ENCODE results near the gene SLC29A1.

Gene SLC29A1

GRCh38 chr6:44265007-44265721, 41.8 kb downstream of the SLC29A1 start, which contains the start of gene NFKBIE:
NFKBIE (minus strand) TSS chr6:44265551; CDS start chr6:44265346, 205 bp downstream.
- H3K27ac ChIP-seq, result peak within 1 kb of the TSS; percentile 64
- TF ChIP-seq ZFX (IDR thresholded peaks at IDR 0.05; ENCODE audit: borderline replicate concordance), result no peak
- TF ChIP-seq, protein P1, sequence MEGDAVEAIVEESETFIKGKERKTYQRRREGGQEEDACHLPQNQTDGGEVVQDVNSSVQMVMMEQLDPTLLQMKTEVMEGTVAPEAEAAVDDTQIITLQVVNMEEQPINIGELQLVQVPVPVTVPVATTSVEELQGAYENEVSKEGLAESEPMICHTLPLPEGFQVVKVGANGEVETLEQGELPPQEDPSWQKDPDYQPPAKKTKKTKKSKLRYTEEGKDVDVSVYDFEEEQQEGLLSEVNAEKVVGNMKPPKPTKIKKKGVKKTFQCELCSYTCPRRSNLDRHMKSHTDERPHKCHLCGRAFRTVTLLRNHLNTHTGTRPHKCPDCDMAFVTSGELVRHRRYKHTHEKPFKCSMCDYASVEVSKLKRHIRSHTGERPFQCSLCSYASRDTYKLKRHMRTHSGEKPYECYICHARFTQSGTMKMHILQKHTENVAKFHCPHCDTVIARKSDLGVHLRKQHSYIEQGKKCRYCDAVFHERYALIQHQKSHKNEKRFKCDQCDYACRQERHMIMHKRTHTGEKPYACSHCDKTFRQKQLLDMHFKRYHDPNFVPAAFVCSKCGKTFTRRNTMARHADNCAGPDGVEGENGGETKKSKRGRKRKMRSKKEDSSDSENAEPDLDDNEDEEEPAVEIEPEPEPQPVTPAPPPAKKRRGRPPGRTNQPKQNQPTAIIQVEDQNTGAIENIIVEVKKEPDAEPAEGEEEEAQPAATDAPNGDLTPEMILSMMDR (IDR thresholded peaks at IDR 0.05), result peak; percentile 29

DNA sequence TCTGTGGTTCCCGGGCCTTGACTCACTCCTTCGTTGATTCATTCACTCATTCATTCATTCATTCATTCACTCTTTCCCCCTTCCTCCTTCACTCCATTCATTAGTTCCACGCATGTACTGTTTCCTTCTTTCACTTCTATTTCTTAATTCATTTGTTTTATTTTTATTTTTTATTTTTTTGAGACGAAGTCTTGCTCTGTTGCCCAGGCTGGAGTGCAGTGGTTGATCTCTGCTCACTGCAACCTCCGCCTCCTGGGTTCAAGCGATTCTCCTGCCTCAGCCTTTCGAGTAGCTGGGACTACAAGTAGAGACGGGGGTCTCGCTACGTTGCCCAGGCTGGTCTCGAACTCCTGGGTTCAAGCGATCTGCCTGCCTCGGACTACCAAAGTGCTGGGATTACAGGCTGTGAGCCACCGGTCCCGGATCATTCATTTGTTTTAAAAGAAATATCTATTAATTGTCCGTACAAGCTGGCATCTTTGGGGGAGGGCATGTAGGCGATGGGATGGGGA, 42.4 kb downstream of the SLC29A1 start:
- TF ChIP-seq, protein P1 (IDR thresholded peaks at IDR 0.05), result no peak
- no peak for TF ChIP-seq ZFX (IDR thresholded peaks at IDR 0.05; ENCODE audit: borderline replicate concordance)
- H3K27ac ChIP-seq, result peak overlapping the region; percentile 64

DNA sequence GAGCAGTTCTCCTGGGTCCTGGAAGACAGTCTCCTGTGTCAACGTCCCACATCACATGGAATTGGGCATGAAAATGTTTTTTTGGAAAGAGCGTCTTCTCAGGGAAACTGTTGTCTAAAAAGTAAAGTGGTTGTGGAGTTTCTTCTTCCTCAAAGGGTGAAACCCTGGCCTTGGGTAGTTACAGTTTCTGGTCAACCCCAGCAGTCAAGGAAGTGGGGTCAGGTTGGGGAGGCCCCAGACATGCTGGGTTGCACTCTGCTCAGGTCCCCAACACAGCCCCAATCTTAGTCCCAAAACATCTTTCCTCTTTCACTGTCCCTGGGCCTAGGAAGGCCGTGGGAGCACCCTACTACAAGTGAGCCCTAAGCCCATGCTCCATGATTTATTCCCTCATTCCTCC, 43.0 kb downstream of the SLC29A1 start:
- no peak for TF ChIP-seq ZFX (IDR thresholded peaks at IDR 0.05; ENCODE audit: borderline replicate concordance)
- TF ChIP-seq, protein P1 (IDR thresholded peaks at IDR 0.05), result no peak
- H3K27ac ChIP-seq, result no peak overlapping the region

GRCh38 chr6:44267252-44267651, 43.9 kb downstream of the SLC29A1 start:
- TF ChIP-seq, protein P1 (IDR thresholded peaks at IDR 0.05), result no peak
- TF ChIP-seq ZFX (IDR thresholded peaks at IDR 0.05; ENCODE audit: borderline replicate concordance), result no peak
- no peak overlapping the region for H3K27ac ChIP-seq

DNA sequence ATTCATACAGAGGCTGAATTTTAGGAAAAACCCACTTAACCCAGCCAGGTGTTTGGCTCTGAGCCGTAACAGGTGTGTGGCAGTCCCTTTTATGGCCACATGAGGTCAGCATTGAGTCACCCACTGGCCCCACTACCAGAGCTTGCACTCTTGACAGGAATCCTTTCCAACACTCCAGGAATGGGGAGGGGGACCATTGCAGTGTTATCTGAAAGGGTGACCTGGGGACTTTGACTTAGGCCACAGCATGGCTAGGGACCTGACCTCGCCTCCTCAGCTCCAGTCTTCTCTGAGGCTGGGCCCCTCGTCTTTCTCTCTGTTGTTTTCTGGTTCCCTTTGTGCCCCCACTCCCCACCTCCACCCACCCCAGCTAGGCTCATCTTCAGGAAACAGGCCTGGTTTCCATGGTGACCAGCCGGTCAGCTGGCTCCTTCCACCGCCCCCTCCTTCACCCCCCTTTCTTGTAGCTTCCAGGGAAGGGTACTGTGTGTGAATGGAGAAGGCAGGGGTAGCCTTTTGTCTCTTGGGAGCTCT, 44.8 kb downstream of the SLC29A1 start:
- TF ChIP-seq, protein P1 (IDR thresholded peaks at IDR 0.05), result peak; percentile 96
- TF ChIP-seq ZFX (IDR thresholded peaks at IDR 0.05; ENCODE audit: borderline replicate concordance), result no peak
- H3K27ac ChIP-seq, result no peak overlapping the region

DNA sequence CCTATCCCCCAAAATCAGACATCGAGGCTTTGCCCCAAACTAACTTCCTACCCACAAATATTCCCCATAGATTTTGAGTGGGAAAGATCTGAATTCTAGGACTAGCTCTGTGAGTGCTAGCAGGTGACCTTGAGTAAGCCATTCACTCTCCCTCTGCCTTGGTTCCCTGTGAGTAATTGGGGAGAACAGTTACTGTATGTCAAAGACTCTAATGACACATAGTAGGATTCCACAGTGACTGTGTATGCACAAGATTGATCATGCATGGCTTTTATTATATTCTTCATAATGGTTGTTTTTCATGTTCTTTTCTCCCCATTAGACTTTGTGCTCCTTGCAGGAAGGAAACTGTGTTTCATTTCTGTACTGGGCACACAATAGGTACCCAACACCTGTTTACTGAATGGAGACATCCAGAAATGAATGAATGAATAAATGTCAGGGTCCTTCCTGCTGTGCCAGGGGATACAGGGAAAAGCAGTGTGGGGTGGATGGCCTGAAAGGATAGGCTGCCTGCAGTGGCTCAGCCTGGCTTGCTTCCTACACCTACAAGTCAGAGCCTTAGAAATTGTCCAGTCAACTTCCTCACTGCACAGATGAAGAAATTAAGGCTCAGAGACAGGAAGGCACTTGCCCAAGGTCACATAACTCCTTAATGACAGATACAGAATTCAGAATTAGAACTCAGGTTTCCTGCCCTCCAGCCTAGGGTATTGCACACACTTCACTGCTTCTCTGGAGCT, 46.0 kb downstream of the SLC29A1 start:
- no peak overlapping the region for H3K27ac ChIP-seq
- TF ChIP-seq ZFX (IDR thresholded peaks at IDR 0.05; ENCODE audit: borderline replicate concordance), result no peak
- TF ChIP-seq, protein P1 (IDR thresholded peaks at IDR 0.05), result no peak

Measured in 22Rv1 (cell line).